ENCODE measurements around the gene ZNF219. TPM values are rescaled to one million over a fixed set of nuclear protein-coding genes. Genes with fewer than 3 reads are reported as not detected.
A peak's percentile ranks its signal among the peaks of the same experiment; 100 is the strongest.

The ZNF219 gene
- total and polyA plus RNA-seq, 10 of the 15 experiments (the other 5 are each of a cell fraction or from before 2014, with no cell fraction given), result 0.16 to 6.4 (median 1.9) TPM

GRCh38 chr14:21066882-21067502, 31.5 kb downstream of the ZNF219 start:
- WGBS (ENCODE audit: insufficient coverage, insufficient replicate concordance, low lambda C conversion rate, missing lambda C conversion rate), result 23% methylated on average over 7 of the region's 7 CpGs
- Histone ChIP-seq H3K36me3 (ENCODE audit: control insufficient read depth in 2 of 2, insufficient read depth in 2 of 2, low read length in 1 of 2) (no peaks in the 10 kb centered on the region), H4K20me1 (ENCODE audit: control insufficient read depth, insufficient read depth) (no peaks in the 10 kb centered on the region), H3K4me1 (ENCODE audit: control insufficient read depth, insufficient read depth, low read length) (peaks cover 25% of the 10 kb centered on the region), H2AFZ (ENCODE audit: control insufficient read depth, low read depth, low read length) (no peak overlapping the region), H3K27ac (ENCODE audit: control insufficient read depth, insufficient read depth) (no peak overlapping the region), H3K4me2 (ENCODE audit: control insufficient read depth, insufficient read depth) (no peak overlapping the region), H3K9ac (ENCODE audit: control insufficient read depth, insufficient read depth, low read length) (no peak overlapping the region), H3K79me2 (ENCODE audit: control insufficient read depth, insufficient read depth, low read length) (no peaks in the 10 kb centered on the region), H3K27me3 (replicated peaks in 1 of 2; ENCODE audit: control insufficient read depth in 2 of 2, insufficient read depth in 2 of 2, low read length in 1 of 2) (peaks cover 9 to 20% of the 10 kb centered on the region in 2 experiments), H3K4me3 (no peak overlapping the region), H3K9me3 (replicated peaks; ENCODE audit: control insufficient read depth, insufficient read depth, low read length) (no peaks in the 10 kb centered on the region)
- DNase-seq (ENCODE audit: low read depth, low spot score), result no peak
- FAIRE-seq, result peak; percentile 61
- ChIA-PET POLR2A (no interaction called here), RAD21 (ENCODE audit: unreplicated experiment) (interaction anchor here (0.8 to 4.8 kb wide), 8 partner anchors 22 to 58 kb away, joined by 3 to 55 read pairs (median 7); no protein-coding TSS in a partner anchor), CTCF (interaction anchor here (0.7 to 6.3 kb wide), 10 partner anchors 15 to 76 kb away, joined by 3 to 151 read pairs (median 5); partner anchors contain the start of gene TMEM253), SMC1A (ENCODE audit: uncharacterized antibody, unreplicated experiment) (interaction anchor here (0.7 to 3.2 kb wide), 7 partner anchors 10 to 211 kb away, joined by 3 to 38 read pairs (median 7); no protein-coding TSS in a partner anchor)
- ATAC-seq, result no peak
- intact Hi-C loops (cut with micrococcal nuclease; ENCODE audit: unreplicated experiment), result loop anchor here (2.0 kb wide), 1 partner anchor 52 kb away; no protein-coding TSS in a partner anchor
- TF ChIP-seq ASH2L (IDR thresholded peaks at IDR 0.05; ENCODE audit: borderline replicate concordance, low read depth) (no peak), CTCF (IDR thresholded peaks at IDR 0.05 in 2 of 3, conservative IDR thresholded peaks at IDR 0.05 in 1 of 3; ENCODE audit: control insufficient read depth in 2 of 3, extremely low read depth in 1 of 3, insufficient read depth in 1 of 3, low read depth in 3 of 3, low read length in 3 of 3) (peak; percentile 36 to 48 (median 46); a peak in 5 of 6 replicates), IRF4 (IDR thresholded peaks at IDR 0.05; ENCODE audit: low read depth, low read length) (no peak), SUPT20H (IDR thresholded peaks at IDR 0.05; ENCODE audit: borderline replicate concordance, control insufficient read depth, low read depth, low read length) (no peak), YY1 (IDR thresholded peaks at IDR 0.05; ENCODE audit: low read depth, low read length) (no peak), NFYB (IDR thresholded peaks at IDR 0.05; ENCODE audit: insufficient read depth, low read depth, low read length) (no peak), EED (IDR thresholded peaks at IDR 0.05; ENCODE audit: low read depth) (no peak), RAD21 (IDR thresholded peaks at IDR 0.05; ENCODE audit: insufficient read depth, low read depth, low read length) (peak; percentile 58), ZSCAN29 (IDR thresholded peaks at IDR 0.05) (no peak), SP1 (IDR thresholded peaks at IDR 0.05; ENCODE audit: low read depth, low read length) (no peak), STAT1 (conservative IDR thresholded peaks at IDR 0.05) (no peak), SMC3 (IDR thresholded peaks at IDR 0.05; ENCODE audit: borderline replicate concordance, low read length) (peak; percentile 37; the same call in 1 of the 2 replicates), ELK1 (IDR thresholded peaks at IDR 0.05; ENCODE audit: low read depth, low read length) (no peak), EZH2 (IDR thresholded peaks at IDR 0.05; ENCODE audit: borderline replicate concordance, control insufficient read depth, low read depth, low read length) (no peak), NFYA (IDR thresholded peaks at IDR 0.05; ENCODE audit: borderline replicate concordance, low read depth, low read length) (no peak), SIX5 (IDR thresholded peaks at IDR 0.05; ENCODE audit: low read depth, low read length, severe bottlenecking) (no peak)
- in situ Hi-C loops (cut with MboI), result no loop called here
- no TSS peak for BruUV-seq (replicated peaks)
